CD4-positive, alpha-beta T cell (primary cell): ENCODE results near the gene TTLL11. TPM values are rescaled to one million over a fixed set of nuclear protein-coding genes. Genes with fewer than 3 reads are reported as not detected.

Experiments used
- ATAC-seq: fragments of 200-7000 bp; cut with Tn5 transposase; one replicate; pipeline ENCODE4 v1.10.0; 2022; ENCODE audit warnings: mild to moderate bottlenecking; ENCODE audit not compliant: poor library complexity
- CTCF ChIA-PET: fragments of 350-600 bp; sonication (Branson Sonifier 250); formaldehyde crosslinking; loops from one replicate; lab custom pipeline; 2021; ENCODE audit warnings: antibody characterized with exemption, inconsistent platforms; lab: Charles Lee
- POLR2A ChIA-PET: fragments of 350-600 bp; sonication (Branson Sonifier 250); formaldehyde crosslinking; loops from one replicate; lab custom pipeline; 2021; ENCODE audit warnings: antibody characterized with exemption, inconsistent platforms; lab: Charles Lee
- DNase-seq, 14 experiments: peaks; one replicate each; pipeline ENCODE4 v3.0.0-alpha.2; 2013 to 2020; ENCODE audit warnings: mixed read lengths in 2 of 14
- H3K27ac ChIP-seq, 2 donors: one replicate each; pipeline versions ENCODE4 v1.5.1 to v1.7.0; 2013; ENCODE audit warnings: low read length in 2 of 2, low read depth in 1 of 2, mild to moderate bottlenecking in 1 of 2
- H3K27me3 ChIP-seq, 2 experiments: 1 replicate in 1 of 2; 2 replicates in 1 of 2; pipeline versions ENCODE4 v1.6.1 to v1.7.0; 2013; ENCODE audit warnings: low read length in 2 of 2, control low read depth in 1 of 2, mild to moderate bottlenecking in 1 of 2, moderate library complexity in 1 of 2; ENCODE audit not compliant: insufficient read depth in 2 of 2, control insufficient read depth in 1 of 2
- H3K36me3 ChIP-seq: one replicate; pipeline ENCODE4 v1.6.1; 2013; ENCODE audit warnings: low read length, control low read depth; ENCODE audit not compliant: insufficient read depth
- H3K4me1 ChIP-seq: one replicate; pipeline ENCODE4 v1.6.1; 2013; ENCODE audit warnings: low read length, control low read depth; ENCODE audit not compliant: insufficient read depth
- H3K4me3 ChIP-seq: one replicate; pipeline ENCODE4 v1.5.1; 2013; ENCODE audit warnings: mild to moderate bottlenecking, low read length, moderate library complexity
- H3K9me3 ChIP-seq, 2 experiments: 1 replicate in 1 of 2; 2 replicates in 1 of 2; pipeline versions ENCODE4 v1.6.1 to v1.7.0; 2013; ENCODE audit warnings: low read length in 2 of 2, mild to moderate bottlenecking in 2 of 2, control low read depth in 1 of 2, moderate library complexity in 1 of 2; ENCODE audit not compliant: control insufficient read depth in 1 of 2, insufficient read depth in 1 of 2
- H3K27ac Mint-ChIP-seq: one replicate; pipeline ENCODE4 v1.8.0; 2020; ENCODE audit warnings: mixed read lengths
- H3K27me3 Mint-ChIP-seq: one replicate; pipeline ENCODE4 v1.8.0; 2021; ENCODE audit warnings: mixed read lengths
- H3K36me3 Mint-ChIP-seq: one replicate; pipeline ENCODE4 v1.8.0; 2021; ENCODE audit warnings: low read depth, mixed read lengths
- H3K4me1 Mint-ChIP-seq: one replicate; pipeline ENCODE4 v1.8.0; 2021; ENCODE audit warnings: low read depth, mixed read lengths
- H3K4me3 Mint-ChIP-seq: one replicate; pipeline ENCODE4 v1.8.0; 2020; ENCODE audit warnings: mild to moderate bottlenecking, mixed read lengths
- H3K9me3 Mint-ChIP-seq: one replicate; pipeline ENCODE4 v1.8.0; 2020; ENCODE audit warnings: mixed read lengths
- intact Hi-C, 2 experiments: fragments of 100-400 bp; cut with DNase I in 1 of 2; cut with micrococcal nuclease in 1 of 2; formaldehyde crosslinking; loops; one replicate each; pipeline versions ENCODE4 v1.15.1 to v1.9.0; 2023 to 2025; cut with DNase I, micrococcal nuclease
- total RNA-seq, 174 experiments: library from RNA in 2 of 174; stranded (reverse) in 2 of 174; gene quantifications; one replicate each; pipeline ENCODE4 v1.2.3 and lab custom pipeline; 2021 to 2026
- TF ChIP-seq, protein P1 (sequence below): fragments of 200-600 bp; IDR thresholded peaks from one replicate; pipeline ENCODE4 v1.8.0; 2022; ENCODE audit warnings: antibody characterized with exemption, mild to moderate bottlenecking

The TTLL11 gene
- total RNA-seq, 2 experiments from 2014 or later = 1.6 to 2.3 TPM

DNA sequence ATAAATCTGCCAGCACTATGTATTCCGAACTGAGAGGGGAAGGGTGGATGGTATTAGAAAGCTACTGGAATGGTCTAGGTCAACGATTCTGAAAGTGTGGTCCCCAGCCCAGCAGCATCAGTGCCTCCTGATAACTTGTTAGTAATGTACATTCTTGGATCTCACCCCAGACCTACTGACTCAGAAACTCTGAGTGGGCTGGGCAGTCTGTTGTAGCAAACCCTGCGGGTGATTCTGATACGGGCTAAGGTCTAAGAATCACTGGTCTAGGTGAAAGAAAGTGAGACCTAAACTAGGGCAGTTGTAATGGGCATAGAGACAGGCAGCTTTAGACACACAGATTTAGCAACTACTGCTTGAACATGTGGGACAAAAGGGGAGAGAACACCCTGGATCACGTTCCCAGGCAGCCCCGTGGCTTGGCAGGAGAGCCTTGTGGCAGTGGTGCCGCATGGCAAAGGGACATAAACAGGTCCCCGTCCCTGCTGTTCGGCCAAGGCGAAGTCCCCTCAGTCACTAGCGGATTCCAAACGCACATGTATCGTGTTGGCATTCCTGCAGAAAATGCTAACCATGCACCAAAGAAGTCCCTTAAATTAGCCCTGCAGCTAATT, 216.3 kb downstream of the TTLL11 start:
- CTCF ChIA-PET = no interaction called here
- H3K27ac Mint-ChIP-seq = no peak overlapping the region

DNA sequence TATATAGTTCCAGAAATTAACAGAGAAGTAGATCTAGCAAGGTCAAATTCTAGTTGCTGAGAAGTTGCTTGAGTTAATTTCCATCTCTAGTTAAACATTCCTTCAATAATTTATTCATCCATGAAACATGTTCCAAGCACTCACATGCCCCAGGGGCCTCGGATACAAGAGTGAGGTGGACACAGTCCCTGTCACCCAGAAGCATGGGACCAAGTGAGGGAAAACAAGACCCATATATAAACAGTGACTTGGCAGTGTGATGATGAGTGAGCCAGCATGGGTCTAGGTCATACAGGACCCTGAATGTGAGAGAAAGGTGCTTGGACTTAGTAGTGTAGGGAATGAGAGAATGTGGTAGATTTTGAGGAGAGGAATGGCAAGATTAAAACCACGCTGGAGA, 216.9 kb downstream of the TTLL11 start:
- H3K27me3 Mint-ChIP-seq = no peaks in the 10 kb centered on the region
- Histone ChIP-seq H3K27ac (no peak overlapping the region), H3K27me3 (no peaks in the 10 kb centered on the region), H3K9me3 (peaks cover 0 to 4% of the 10 kb centered on the region in 2 experiments), H3K4me1 (no peaks in the 10 kb centered on the region), H3K4me3 (no peak overlapping the region), H3K36me3 (no peaks in the 10 kb centered on the region)
- H3K27ac Mint-ChIP-seq = no peak overlapping the region
- TF ChIP-seq, protein P1, sequence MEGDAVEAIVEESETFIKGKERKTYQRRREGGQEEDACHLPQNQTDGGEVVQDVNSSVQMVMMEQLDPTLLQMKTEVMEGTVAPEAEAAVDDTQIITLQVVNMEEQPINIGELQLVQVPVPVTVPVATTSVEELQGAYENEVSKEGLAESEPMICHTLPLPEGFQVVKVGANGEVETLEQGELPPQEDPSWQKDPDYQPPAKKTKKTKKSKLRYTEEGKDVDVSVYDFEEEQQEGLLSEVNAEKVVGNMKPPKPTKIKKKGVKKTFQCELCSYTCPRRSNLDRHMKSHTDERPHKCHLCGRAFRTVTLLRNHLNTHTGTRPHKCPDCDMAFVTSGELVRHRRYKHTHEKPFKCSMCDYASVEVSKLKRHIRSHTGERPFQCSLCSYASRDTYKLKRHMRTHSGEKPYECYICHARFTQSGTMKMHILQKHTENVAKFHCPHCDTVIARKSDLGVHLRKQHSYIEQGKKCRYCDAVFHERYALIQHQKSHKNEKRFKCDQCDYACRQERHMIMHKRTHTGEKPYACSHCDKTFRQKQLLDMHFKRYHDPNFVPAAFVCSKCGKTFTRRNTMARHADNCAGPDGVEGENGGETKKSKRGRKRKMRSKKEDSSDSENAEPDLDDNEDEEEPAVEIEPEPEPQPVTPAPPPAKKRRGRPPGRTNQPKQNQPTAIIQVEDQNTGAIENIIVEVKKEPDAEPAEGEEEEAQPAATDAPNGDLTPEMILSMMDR = no peak
- ATAC-seq = no peak
- POLR2A ChIA-PET = no interaction called here
- CTCF ChIA-PET = no interaction called here
- DNase-seq = no peak
- H3K9me3 Mint-ChIP-seq = no peaks in the 10 kb centered on the region
- intact Hi-C loops = no loop called here
- H3K4me1 Mint-ChIP-seq = no peaks in the 10 kb centered on the region
- no peak overlapping the region for H3K4me3 Mint-ChIP-seq
- no peaks in the 10 kb centered on the region for H3K36me3 Mint-ChIP-seq

More for the DNA sequence above, 216.3 kb downstream of the TTLL11 start:
- POLR2A ChIA-PET = no interaction called here
- H3K27ac ChIP-seq = no peak overlapping the region
- H3K36me3 ChIP-seq = no peaks in the 10 kb centered on the region
- Mint-ChIP-seq H3K4me1 (no peaks in the 10 kb centered on the region), H3K27me3 (no peaks in the 10 kb centered on the region), H3K4me3 (no peak overlapping the region), H3K9me3 (no peaks in the 10 kb centered on the region), H3K36me3 (no peaks in the 10 kb centered on the region)
- peaks cover 0 to 4% of the 10 kb centered on the region in 2 experiments for H3K9me3 ChIP-seq
- no peaks in the 10 kb centered on the region for H3K4me1 ChIP-seq
- no peak for ATAC-seq
- no peak for DNase-seq
- intact Hi-C loops = no loop called here
- TF ChIP-seq, protein P1 = no peak
- H3K27me3 ChIP-seq = no peaks in the 10 kb centered on the region
- no peak overlapping the region for H3K4me3 ChIP-seq

DNA sequence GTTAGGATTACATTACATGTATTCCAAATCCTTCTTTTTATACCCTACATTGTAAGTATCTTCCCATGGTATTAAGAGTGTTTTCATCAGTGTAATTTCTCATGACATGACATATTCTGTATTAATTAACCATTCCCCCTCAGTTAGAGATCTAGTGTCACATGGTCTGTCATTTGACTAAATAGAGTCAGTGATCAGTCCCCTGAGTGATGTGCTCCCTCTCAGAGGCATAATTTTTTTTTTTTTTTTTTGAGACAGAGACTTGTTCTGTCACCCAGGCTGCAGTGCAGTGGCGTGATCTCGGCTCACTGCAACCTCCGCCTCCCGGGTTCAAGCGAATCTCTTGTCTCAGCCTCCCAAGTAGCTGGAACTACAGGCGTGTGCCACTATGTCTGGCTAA, 218.6 kb downstream of the TTLL11 start:
- Mint-ChIP-seq H3K4me3 (no peak overlapping the region), H3K27ac (no peak overlapping the region), H3K9me3 (no peaks in the 10 kb centered on the region), H3K36me3 (no peaks in the 10 kb centered on the region), H3K27me3 (no peaks in the 10 kb centered on the region), H3K4me1 (no peaks in the 10 kb centered on the region)
- CTCF ChIA-PET = no interaction called here
- intact Hi-C loops = no loop called here
- no peak overlapping the region for H3K27ac ChIP-seq
- TF ChIP-seq, protein P1 = no peak
- H3K27me3 ChIP-seq = no peaks in the 10 kb centered on the region
- DNase-seq (no peak), ATAC-seq (no peak)
- H3K4me1 ChIP-seq = no peaks in the 10 kb centered on the region
- no peaks in the 10 kb centered on the region for H3K36me3 ChIP-seq
- no peak overlapping the region for H3K4me3 ChIP-seq
- POLR2A ChIA-PET = no interaction called here
- H3K9me3 ChIP-seq = peaks cover 0 to 4% of the 10 kb centered on the region in 2 experiments
